ENCODE results near the gene CCDC197. TPM values are rescaled to one million over a fixed set of nuclear protein-coding genes. Genes with fewer than 3 reads are reported as not detected.

The CCDC197 gene
- total RNA-seq, 1 experiment from 2014 or later: not detected

GRCh38 chr14:94052199-94052598, 55.1 kb downstream of the CCDC197 start:
- DNase-seq (ENCODE audit: extremely low read depth, low read depth): no peak

DNA sequence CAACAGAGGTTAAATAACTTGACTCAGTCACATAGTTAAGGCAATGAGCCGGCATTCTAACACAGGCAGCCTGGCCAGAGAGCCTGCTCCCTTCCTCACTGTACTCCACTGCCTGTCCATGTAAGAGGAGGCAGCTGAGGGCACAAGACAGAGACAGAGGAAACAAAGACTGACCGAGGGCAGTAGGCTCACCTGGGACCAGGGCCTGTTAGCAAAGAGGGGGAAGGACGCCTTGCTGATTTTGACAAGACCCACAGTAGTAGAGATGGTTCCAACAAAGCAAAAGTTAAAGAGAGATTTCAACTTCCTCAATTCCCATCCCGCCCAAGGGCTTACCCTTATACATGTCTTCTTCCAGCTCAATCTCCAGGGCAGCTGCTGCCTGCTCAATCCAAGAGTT, 55.6 kb downstream of the CCDC197 start:
- DNase-seq (ENCODE audit: extremely low read depth, low read depth): no peak

GRCh38 chr14:94054401-94054800, 57.3 kb downstream of the CCDC197 start:
- no peak for DNase-seq (ENCODE audit: extremely low read depth, low read depth)

- DNase-seq (ENCODE audit: extremely low read depth, low read depth): no peak
Measured at GRCh38 chr14:94054936-94055335, 57.8 kb downstream of the CCDC197 start.

DNA sequence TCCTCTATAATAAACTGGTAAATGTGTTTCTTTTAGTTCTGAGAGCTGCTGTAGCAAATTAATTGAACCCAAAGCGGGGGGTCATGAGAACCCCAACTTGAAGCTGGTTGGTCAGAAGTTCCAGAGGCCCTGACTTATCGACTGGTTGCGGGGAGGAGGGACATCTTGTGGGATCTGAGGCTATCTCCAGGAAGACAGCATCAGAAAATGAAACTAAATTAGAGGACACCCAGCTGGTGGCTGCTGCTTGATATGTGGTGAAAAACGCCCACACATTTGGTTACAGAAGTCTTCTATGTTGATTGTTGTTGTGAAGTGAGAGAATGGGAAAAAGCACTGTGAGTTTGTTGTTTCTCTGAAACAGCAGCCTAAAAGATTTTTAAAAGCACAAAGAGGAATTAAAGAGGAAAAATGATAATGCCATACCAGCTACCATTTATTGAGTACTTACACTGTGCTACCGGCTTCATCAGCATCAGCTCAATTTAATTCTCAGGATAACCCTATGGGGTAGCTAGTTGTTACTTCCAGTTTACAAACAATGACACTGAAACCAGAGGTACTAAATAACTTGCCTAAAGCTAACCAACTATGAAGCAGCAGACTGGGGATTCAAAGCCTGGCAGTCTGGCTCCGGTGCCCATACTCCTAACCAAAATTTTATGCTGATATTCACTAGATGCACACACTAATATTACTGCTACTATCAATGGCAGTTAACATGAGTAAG, 59.6 kb downstream of the CCDC197 start:
- DNase-seq (ENCODE audit: extremely low read depth, low read depth): no peak

- DNase-seq (ENCODE audit: extremely low read depth, low read depth): no peak
Measured at GRCh38 chr14:94058128-94058673, 61.1 kb downstream of the CCDC197 start.

Small RNAs within 50 kb of the gene (small RNA-seq; reads per million reads assigned to genes)
- 0 reads per million in 2 experiments for gene MIR4506

Other genes starting within 250 kb of the CCDC197 start
- 0.02 and 0.40 TPM in 2 replicates for gene PRIMA1, start 208.8 kb upstream of the CCDC197 start, total RNA-seq (2014; rRNA removed; shearing (Covaris generic))
- not detected in 2 replicates for gene FAM181A, start 70.0 kb upstream of the CCDC197 start, total RNA-seq (2014; rRNA removed; shearing (Covaris generic))
- not detected in 2 replicates for gene ASB2, start 20.7 kb upstream of the CCDC197 start, total RNA-seq (2014; rRNA removed; shearing (Covaris generic))
- 0.72 and 0.74 TPM in 2 replicates for gene OTUB2, start 29.0 kb downstream of the CCDC197 start, total RNA-seq (2014; rRNA removed; shearing (Covaris generic))
- 89.8 and 101 TPM in 2 replicates for gene DDX24, start 83.9 kb downstream of the CCDC197 start, total RNA-seq (2014; rRNA removed; shearing (Covaris generic))
- 9.7 and 9.9 TPM in 2 replicates for gene IFI27L1, start 84.0 kb downstream of the CCDC197 start, total RNA-seq (2014; rRNA removed; shearing (Covaris generic))
- 1.6 and 2.5 TPM in 2 replicates for gene IFI27, start 113.4 kb downstream of the CCDC197 start, total RNA-seq (2014; rRNA removed; shearing (Covaris generic))
- 68.9 and 99.6 TPM in 2 replicates for gene IFI27L2, start 132.3 kb downstream of the CCDC197 start, total RNA-seq (2014; rRNA removed; shearing (Covaris generic))
- 0.35 TPM in 1 of 2 replicates, not detected in the other for gene PPP4R4, start 177.0 kb downstream of the CCDC197 start, total RNA-seq (2014; rRNA removed; shearing (Covaris generic))